Upper lobe of left lung (tissue), 4 donors: Measurements from ENCODE around the gene IVL.

ENCODE experiments used
- CTCF ChIP-seq, 6 experiments: fragments of 450-650 bp in 4 of 6; fragments of 200-600 bp in 2 of 6; sonication (generic) in 2 of 6; IDR thresholded peaks; one replicate each; pipeline ENCODE4 v1.5.1; 2016 to 2019; ENCODE audit warnings: antibody characterized with exemption in 6 of 6
- EP300 ChIP-seq, 4 donors: sonication (generic); formaldehyde crosslinking; IDR thresholded peaks; one replicate each; pipeline ENCODE4 v1.5.1; 2017; ENCODE audit warnings: antibody characterized with exemption in 4 of 4, control low read depth in 2 of 4
- POLR2A ChIP-seq, 4 donors: fragments of 450-650 bp; IDR thresholded peaks; one replicate each; pipeline ENCODE4 v1.5.1; 2016 to 2017; ENCODE audit warnings: antibody characterized with exemption in 4 of 4, mild to moderate bottlenecking in 2 of 4
- POLR2AphosphoS5 ChIP-seq, 2 donors: sonication (generic); formaldehyde crosslinking; IDR thresholded peaks; one replicate each; pipeline ENCODE4 v1.5.1; 2017; ENCODE audit warnings: antibody characterized with exemption in 2 of 2

DNA sequence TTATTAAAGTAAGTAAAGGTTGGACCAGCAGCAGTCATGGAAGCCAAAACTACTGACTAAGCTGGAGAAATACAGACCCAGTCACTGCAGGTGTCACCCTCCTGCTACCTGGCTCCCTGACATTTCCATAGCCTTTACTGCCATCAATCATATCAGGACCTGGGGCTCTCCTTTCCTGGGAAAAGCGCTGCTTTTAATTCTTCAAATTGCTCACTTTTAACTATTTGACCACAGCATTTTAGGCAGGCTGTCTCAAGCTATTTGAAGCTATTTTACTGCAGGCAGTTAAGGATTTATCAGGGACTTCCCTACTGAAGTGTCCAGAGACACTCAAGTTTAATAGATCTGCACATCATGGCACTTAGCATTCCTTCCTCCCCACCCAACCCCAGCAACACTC, 4.1 kb downstream of the IVL start:
- TF ChIP-seq CTCF (IDR thresholded peaks at IDR 0.05) (no peak), POLR2A (IDR thresholded peaks at IDR 0.05) (no peak), EP300 (IDR thresholded peaks at IDR 0.05) (no peak), POLR2AphosphoS5 (IDR thresholded peaks at IDR 0.05) (no peak)
